Motor neuron (in vitro differentiated cells): ENCODE data around the gene ZDHHC22. TPM values are rescaled to one million over a fixed set of nuclear protein-coding genes. Genes with fewer than 3 reads are reported as not detected.

Experiments
- total RNA-seq, 8 experiments: library from RNA; unstranded; fragments of 300-600 nt; gene quantifications; 2 replicates each; pipeline versions ENCODE4 v1.2.3 to v1.2.4, GENCODE V29; 2022

ZDHHC22 gene
- total RNA-seq, 8 experiments from 2014 or later, result 0.13 to 23.7 (median 8.8) TPM

Other genes with a start within 250 kb of the ZDHHC22 start
- 10 to 100 TPM; 15.9 to 68.1 (median 40.4) TPM for gene IRF2BPL, start 113.1 kb downstream of the ZDHHC22 start, total RNA-seq
- 10 to 100 TPM in 7 of 8 experiments, 1 to 10 TPM in 1; 9.0 to 30.6 (median 16.2) TPM for gene CIPC, start 43.5 kb downstream of the ZDHHC22 start, total RNA-seq
- gene TMEM63C, start 40.0 kb upstream of the ZDHHC22 start, total RNA-seq, result 10 to 100 TPM in 4 of 8 experiments, 1 to 10 TPM in 1, under 1 TPM in 3; 0.10 to 18.8 (median 6.9) TPM
- under 1 TPM in 7 of 8 experiments, not detected in 1; 0.09 to 0.85 (median 0.35) TPM for gene NGB, start 129.4 kb upstream of the ZDHHC22 start, total RNA-seq
- gene POMT2, start 179.1 kb upstream of the ZDHHC22 start, total RNA-seq, result 10 to 100 TPM; 11.6 to 44.1 (median 19.6) TPM
- 10 to 100 TPM; 15.5 to 41.0 (median 27.7) TPM for gene GSTZ1, start 179.2 kb upstream of the ZDHHC22 start, total RNA-seq
- 10 to 100 TPM; 14.8 to 24.0 (median 21.8) TPM for gene TMED8, start 235.3 kb upstream of the ZDHHC22 start, total RNA-seq
- gene SAMD15, start 235.6 kb upstream of the ZDHHC22 start, total RNA-seq, result 10 to 100 TPM in 1 of 8 experiments, 1 to 10 TPM in 7; 1.2 to 12.8 (median 3.4) TPM